Effector memory CD8-positive, alpha-beta T cell (primary cell): ENCODE results near the gene NDFIP2.

Experiments used
- ATAC-seq: fragments of 150-1000 bp; cut with Tn5 transposase; replicated peaks from 2 replicates; pipeline ENCODE4 v1.10.0; 2021; ENCODE audit warnings: mild to moderate bottlenecking, moderate library complexity
- DNase-seq, 3 experiments: peaks; one replicate each; pipeline ENCODE4 v3.0.0; 2021
- H3K27ac Mint-ChIP-seq, 2 donors: one replicate each; pipeline ENCODE4 v1.8.0; 2022; ENCODE audit warnings: mild to moderate bottlenecking in 2 of 2, mixed read lengths in 2 of 2, moderate library complexity in 2 of 2
- H3K27me3 Mint-ChIP-seq, 2 donors: one replicate each; pipeline ENCODE4 v1.8.0; 2022; ENCODE audit warnings: mixed read lengths in 2 of 2
- H3K36me3 Mint-ChIP-seq: one replicate; pipeline ENCODE4 v1.8.0; 2022; ENCODE audit warnings: mild to moderate bottlenecking, moderate library complexity, mixed read lengths; ENCODE audit not compliant: insufficient read depth
- H3K4me1 Mint-ChIP-seq, 2 donors: one replicate each; pipeline ENCODE4 v1.8.0; 2022; ENCODE audit warnings: low read depth in 2 of 2, mixed read lengths in 2 of 2
- H3K4me3 Mint-ChIP-seq, 2 donors: one replicate each; pipeline ENCODE4 v1.8.0; 2022; ENCODE audit warnings: mild to moderate bottlenecking in 2 of 2, mixed read lengths in 2 of 2, moderate library complexity in 2 of 2
- H3K9me3 Mint-ChIP-seq, 2 donors: one replicate each; pipeline ENCODE4 v1.8.0; 2022; ENCODE audit warnings: mixed read lengths in 2 of 2

The NDFIP2 gene

GRCh38 chr13:79468819-79469218 is 12.1 kb upstream of the NDFIP2 start:
- DNase-seq (no peak), ATAC-seq (no peak)
- Mint-ChIP-seq H3K27me3 (no peaks in the 10 kb centered on the region), H3K27ac (no peak overlapping the region), H3K4me1 (no peaks in the 10 kb centered on the region), H3K9me3 (no peaks in the 10 kb centered on the region), H3K4me3 (no peak overlapping the region), H3K36me3 (no peaks in the 10 kb centered on the region)

- no peaks in the 10 kb centered on the region for H3K4me1 Mint-ChIP-seq
- DNase-seq (no peak), ATAC-seq (no peak)
- H3K4me3 Mint-ChIP-seq, result no peak overlapping the region
- H3K36me3 Mint-ChIP-seq, result no peaks in the 10 kb centered on the region
- no peaks in the 10 kb centered on the region for H3K27me3 Mint-ChIP-seq
- no peak overlapping the region for H3K27ac Mint-ChIP-seq
- peaks cover 0 to 1% of the 10 kb centered on the region in 2 donors for H3K9me3 Mint-ChIP-seq
Measured at GRCh38 chr13:79469608-79470007, 11.3 kb upstream of the NDFIP2 start.

- no peaks in the 10 kb centered on the region for H3K27me3 Mint-ChIP-seq
- H3K4me3 Mint-ChIP-seq, result no peak overlapping the region
- H3K9me3 Mint-ChIP-seq, result peaks cover 0 to 1% of the 10 kb centered on the region in 2 donors
- DNase-seq (no peak), ATAC-seq (no peak)
- no peaks in the 10 kb centered on the region for H3K4me1 Mint-ChIP-seq
- H3K36me3 Mint-ChIP-seq, result no peaks in the 10 kb centered on the region
- H3K27ac Mint-ChIP-seq, result no peak overlapping the region
Measured at GRCh38 chr13:79470666-79471065, 10.3 kb upstream of the NDFIP2 start.

GRCh38 chr13:79475569-79475968 is 5.4 kb upstream of the NDFIP2 start:
- H3K9me3 Mint-ChIP-seq, result peaks cover 0 to 1% of the 10 kb centered on the region in 2 donors
- DNase-seq (no peak), ATAC-seq (no peak)
- no peak overlapping the region for H3K4me3 Mint-ChIP-seq
- no peaks in the 10 kb centered on the region for H3K4me1 Mint-ChIP-seq
- H3K27me3 Mint-ChIP-seq, result no peaks in the 10 kb centered on the region
- H3K27ac Mint-ChIP-seq, result no peak overlapping the region
- no peaks in the 10 kb centered on the region for H3K36me3 Mint-ChIP-seq

GRCh38 chr13:79477968-79478367 is 3.0 kb upstream of the NDFIP2 start:
- Mint-ChIP-seq H3K27me3 (no peaks in the 10 kb centered on the region), H3K27ac (no peak overlapping the region), H3K4me3 (no peak overlapping the region), H3K36me3 (peaks cover 15% of the 10 kb centered on the region), H3K9me3 (peaks cover 0 to 1% of the 10 kb centered on the region in 2 donors), H3K4me1 (peaks cover 12 to 15% of the 10 kb centered on the region in 2 donors)
- DNase-seq (no peak), ATAC-seq (no peak)

GRCh38 chr13:79479882-79480281 is 1.1 kb upstream of the NDFIP2 start:
- Mint-ChIP-seq H3K27me3 (no peaks in the 10 kb centered on the region), H3K9me3 (no peaks in the 10 kb centered on the region), H3K4me1 (peaks cover 17 to 20% of the 10 kb centered on the region in 2 donors), H3K36me3 (peaks cover 15% of the 10 kb centered on the region), H3K4me3 (peak overlapping the region; percentile 84 to 87), H3K27ac (peak overlapping the region; percentile 87 to 89)
- DNase-seq, result no peak
- no peak for ATAC-seq

GRCh38 chr13:79481685-79482052 is 714 bp downstream of the NDFIP2 start:
- peaks cover 15% of the 10 kb centered on the region for H3K36me3 Mint-ChIP-seq
- H3K9me3 Mint-ChIP-seq, result no peaks in the 10 kb centered on the region
- H3K4me3 Mint-ChIP-seq, result peak overlapping the region; percentile 84 to 87
- H3K4me1 Mint-ChIP-seq, result peaks cover 17 to 20% of the 10 kb centered on the region in 2 donors
- ATAC-seq, result peak; percentile 51
- peak; percentile 16 to 33 (median 20) for DNase-seq
- no peaks in the 10 kb centered on the region for H3K27me3 Mint-ChIP-seq
- H3K27ac Mint-ChIP-seq, result peak overlapping the region; percentile 87 to 89

- DNase-seq, result no peak
Measured at GRCh38 chr13:79482281-79482970, 1.5 kb downstream of the NDFIP2 start.

GRCh38 chr13:79483086-79483706 is 2.2 kb downstream of the NDFIP2 start:
- Mint-ChIP-seq H3K36me3 (peaks cover 15% of the 10 kb centered on the region), H3K27ac (no peak overlapping the region), H3K27me3 (no peaks in the 10 kb centered on the region)

More at GRCh38 chr13:79482281-79482970, 1.5 kb downstream of the NDFIP2 start:
- ATAC-seq, result no peak
- Mint-ChIP-seq H3K9me3 (no peaks in the 10 kb centered on the region), H3K27me3 (no peaks in the 10 kb centered on the region), H3K4me1 (peaks cover 17 to 20% of the 10 kb centered on the region in 2 donors), H3K4me3 (peak overlapping the region; percentile 84 to 87), H3K27ac (peak overlapping the region; percentile 87 to 89), H3K36me3 (peaks cover 15% of the 10 kb centered on the region)

GRCh38 chr13:79485014-79485811 is 4.3 kb downstream of the NDFIP2 start:
- H3K27me3 Mint-ChIP-seq, result no peaks in the 10 kb centered on the region
- no peak for ATAC-seq
- H3K36me3 Mint-ChIP-seq, result peaks cover 15% of the 10 kb centered on the region
- H3K4me3 Mint-ChIP-seq, result no peak overlapping the region
- H3K4me1 Mint-ChIP-seq, result peaks cover 17 to 30% of the 10 kb centered on the region in 2 donors
- H3K27ac Mint-ChIP-seq, result no peak overlapping the region
- peaks cover 0 to 4% of the 10 kb centered on the region in 2 donors for H3K9me3 Mint-ChIP-seq
- no peak for DNase-seq

More at GRCh38 chr13:79483086-79483706, 2.2 kb downstream of the NDFIP2 start:
- peaks cover 17 to 20% of the 10 kb centered on the region in 2 donors for H3K4me1 Mint-ChIP-seq
- DNase-seq (no peak), ATAC-seq (no peak)
- H3K9me3 Mint-ChIP-seq, result no peaks in the 10 kb centered on the region
- peak overlapping the region in 1 of 2 donors; percentile 52 for H3K4me3 Mint-ChIP-seq

- no peak for ATAC-seq
- Mint-ChIP-seq H3K4me3 (no peak overlapping the region), H3K27ac (no peak overlapping the region)
Measured at GRCh38 chr13:79486433-79487188, 5.7 kb downstream of the NDFIP2 start.

GRCh38 chr13:79490326-79490725 is 9.4 kb downstream of the NDFIP2 start:
- no peak for DNase-seq
- Mint-ChIP-seq H3K36me3 (no peaks in the 10 kb centered on the region), H3K27me3 (no peaks in the 10 kb centered on the region), H3K27ac (no peak overlapping the region), H3K4me1 (peaks cover 0 to 40% of the 10 kb centered on the region in 2 donors), H3K9me3 (peaks cover 0 to 4% of the 10 kb centered on the region in 2 donors), H3K4me3 (no peak overlapping the region)
- no peak for ATAC-seq

More at GRCh38 chr13:79486433-79487188, 5.7 kb downstream of the NDFIP2 start:
- no peaks in the 10 kb centered on the region for H3K27me3 Mint-ChIP-seq
- H3K36me3 Mint-ChIP-seq, result peaks cover 6% of the 10 kb centered on the region
- no peak for DNase-seq
- H3K4me1 Mint-ChIP-seq, result peaks cover 10 to 32% of the 10 kb centered on the region in 2 donors
- H3K9me3 Mint-ChIP-seq, result peaks cover 0 to 4% of the 10 kb centered on the region in 2 donors

GRCh38 chr13:79490824-79491223 is 9.9 kb downstream of the NDFIP2 start:
- ATAC-seq (no peak), DNase-seq (no peak)
- Mint-ChIP-seq H3K27ac (no peak overlapping the region), H3K9me3 (peaks cover 0 to 4% of the 10 kb centered on the region in 2 donors), H3K4me3 (no peak overlapping the region), H3K27me3 (peaks cover 0 to 5% of the 10 kb centered on the region in 2 donors), H3K4me1 (peaks cover 0 to 43% of the 10 kb centered on the region in 2 donors), H3K36me3 (no peaks in the 10 kb centered on the region)
